ENCODE data around the gene TOR1B. TPM values are rescaled to one million over a fixed set of nuclear protein-coding genes. Genes with fewer than 3 reads are reported as not detected.

The TOR1B gene
- total and polyA plus RNA-seq, 2 of the 4 experiments (the other 2 are of a cell fraction), result 15.6 to 21.0 TPM

GRCh38 chr9:129770741-129771140, 32.2 kb upstream of the TOR1B start:
- WGBS, 2 experiments (ENCODE audit: extremely low coverage in 2 of 2, insufficient read length in 1 of 2), result 74% methylated on average over 2 of the region's 5 CpGs; no CpG with 5 or more reads in 1 of the 2 experiments
- no peak overlapping the region for H2BK20ac ChIP-seq (ENCODE audit: low read depth, low read length)
- no peaks in the 10 kb centered on the region for H3K9me3 ChIP-seq (ENCODE audit: control insufficient read depth, insufficient read depth, low read length)
- no peak overlapping the region for H3K4me3 ChIP-seq (ENCODE audit: insufficient read depth, low read depth, low read length)
- H3K4ac ChIP-seq (ENCODE audit: low read depth, low read length), result no peak overlapping the region
- no peak overlapping the region for H2BK5ac ChIP-seq (ENCODE audit: low read depth, low read length, poor library complexity, severe bottlenecking)
- H4K8ac ChIP-seq (ENCODE audit: low read depth in 2 of 2, low read length in 2 of 2), result no peak overlapping the region
- DNase-seq, result no peak
- no peak overlapping the region for H2AK5ac ChIP-seq (ENCODE audit: low read depth, low read length)
- no peak overlapping the region for H2BK120ac ChIP-seq (ENCODE audit: low read depth, low read length)
- no peak overlapping the region for H2AK9ac ChIP-seq (replicated peaks; ENCODE audit: low read depth, low read length, poor library complexity)
- no peak overlapping the region for H3K9ac ChIP-seq (ENCODE audit: low read depth, low read length)
- no peaks in the 10 kb centered on the region for H3K27me3 ChIP-seq (ENCODE audit: control insufficient read depth, insufficient read depth, low read length)
- TF ChIP-seq MAFK (IDR thresholded peaks at IDR 0.05; ENCODE audit: low read depth, low read length) (no peak), USF2 (IDR thresholded peaks at IDR 0.05; ENCODE audit: low read depth, low read length) (no peak), CHD1 (IDR thresholded peaks at IDR 0.05; ENCODE audit: low read depth, low read length) (no peak), BHLHE40 (IDR thresholded peaks at IDR 0.05; ENCODE audit: low read depth, low read length) (no peak), MXI1 (IDR thresholded peaks at IDR 0.05; ENCODE audit: borderline replicate concordance, low read depth, low read length) (no peak), SMC3 (IDR thresholded peaks at IDR 0.05; ENCODE audit: low read depth, low read length) (no peak), MAZ (IDR thresholded peaks at IDR 0.05; ENCODE audit: borderline replicate concordance, low read depth, low read length) (no peak), RCOR1 (IDR thresholded peaks at IDR 0.05; ENCODE audit: insufficient replicate concordance, low read length) (no peak), FOS (IDR thresholded peaks at IDR 0.05; ENCODE audit: low read depth, low read length) (no peak)
- no peak overlapping the region for H3K27ac ChIP-seq (ENCODE audit: insufficient read depth, low read length)
- H4K20me1 ChIP-seq (ENCODE audit: insufficient read depth, low read length), result no peaks in the 10 kb centered on the region
- no peak overlapping the region for H3K4me2 ChIP-seq (ENCODE audit: low read depth, low read length)
- H3K9me1 ChIP-seq (ENCODE audit: insufficient read depth, low read length), result peaks cover 11% of the 10 kb centered on the region; the same call in 1 of the 2 replicates
- no peak overlapping the region for H3K23ac ChIP-seq (ENCODE audit: low read depth, low read length)
- CTCF ChIA-PET, result no interaction called here
- no peak for ATAC-seq (ENCODE audit: low read depth)
- no peak overlapping the region for H3K14ac ChIP-seq (replicated peaks; ENCODE audit: low read depth, low read length)
- H3K18ac ChIP-seq (ENCODE audit: low read depth, low read length), result no peak overlapping the region
- no peak overlapping the region for H2AFZ ChIP-seq (replicated peaks; ENCODE audit: low read length, poor library complexity)
- H3K36me3 ChIP-seq (ENCODE audit: control insufficient read depth, insufficient read depth, low read length), result no peaks in the 10 kb centered on the region
- POLR2A ChIA-PET (ENCODE audit: unreplicated experiment), result no interaction called here
- H4K91ac ChIP-seq (ENCODE audit: insufficient read depth, low read depth, low read length), result no peak overlapping the region
- dilution Hi-C loops (cut with HindIII; ENCODE audit: low sequenced_read_pairs, unreplicated experiment) (no loop called here), in situ Hi-C loops (cut with MboI; ENCODE audit: low sequenced_read_pairs) (no loop called here), intact Hi-C loops (cut with micrococcal nuclease) (no loop called here)
- H3K56ac ChIP-seq (ENCODE audit: extremely low read depth, insufficient read depth, low read length), result no peak overlapping the region
- no peaks in the 10 kb centered on the region for H3K79me1 ChIP-seq (ENCODE audit: low read depth in 1 of 2, low read length in 2 of 2)
- no TSS peak for BruUV-seq (replicated peaks)
- H4K5ac ChIP-seq (ENCODE audit: low read depth, low read length), result no peak overlapping the region
- H2BK15ac ChIP-seq (ENCODE audit: low read depth, low read length), result no peak overlapping the region; the same call in 2 of the 3 replicates
- H3K4me1 ChIP-seq (ENCODE audit: control insufficient read depth, insufficient read depth, low read length), result peaks cover 6% of the 10 kb centered on the region

Data from IMR-90 (cell line).